Astrocyte (in vitro differentiated cells and primary cell): ENCODE results near the gene ITM2C. TPM values are rescaled to one million over a fixed set of nuclear protein-coding genes. Genes with fewer than 3 reads are reported as not detected.

Experiments
- DNase-seq: peaks from one replicate; pipeline ENCODE4 v3.0.0-alpha.2; 2010; ENCODE audit warnings: low read depth
- FAIRE-seq: peaks from 2 replicates; lab custom pipeline; 2011; peaks lifted over from hg19 to GRCh38; lab: Jason Lieb, UNC
- H2AFZ ChIP-seq: 2 replicates; pipeline ENCODE4 v1.6.0; 2012; ENCODE audit warnings: low read depth, low read length, inconsistent platforms
- H3K27ac ChIP-seq: 2 replicates; pipeline ENCODE4 v1.5.1; 2011; ENCODE audit warnings: low read depth, low read length, inconsistent platforms
- H3K27me3 ChIP-seq: 2 replicates; pipeline ENCODE4 v1.6.0; 2011; ENCODE audit warnings: low read length, inconsistent platforms; ENCODE audit not compliant: insufficient read depth
- H3K36me3 ChIP-seq: 2 replicates; pipeline ENCODE4 v1.5.1; 2011; ENCODE audit warnings: low read length, inconsistent platforms; ENCODE audit not compliant: insufficient read depth
- H3K4me1 ChIP-seq: 2 replicates; pipeline ENCODE4 v1.5.1; 2011; ENCODE audit warnings: low read length, inconsistent platforms; ENCODE audit not compliant: insufficient read depth
- H3K4me2 ChIP-seq: 2 replicates; pipeline ENCODE4 v1.6.0; 2012; ENCODE audit warnings: low read length, inconsistent platforms
- H3K4me3 ChIP-seq: 2 replicates; pipeline ENCODE4 v1.5.1; 2011; ENCODE audit warnings: low read depth, mild to moderate bottlenecking, low read length, inconsistent platforms; ENCODE audit not compliant: insufficient read depth
- H3K79me2 ChIP-seq: 2 replicates; pipeline ENCODE4 v1.6.0; 2012; ENCODE audit warnings: mild to moderate bottlenecking, low read length, inconsistent platforms; ENCODE audit not compliant: insufficient read depth
- H3K9ac ChIP-seq: 2 replicates; pipeline ENCODE4 v1.6.0; 2012; ENCODE audit warnings: mild to moderate bottlenecking, low read length, inconsistent platforms
- H3K9me3 ChIP-seq: 2 replicates; pipeline ENCODE4 v1.5.1; 2012; ENCODE audit warnings: low read depth, mild to moderate bottlenecking, low read length, inconsistent platforms; ENCODE audit not compliant: insufficient read depth
- H4K20me1 ChIP-seq: 2 replicates; pipeline ENCODE4 v1.6.0; 2012; ENCODE audit warnings: low read length, inconsistent platforms; ENCODE audit not compliant: insufficient read depth
- H3K27ac Mint-ChIP-seq: one replicate; pipeline ENCODE4 v1.8.0; 2021; ENCODE audit warnings: mild to moderate bottlenecking, mixed read lengths; ENCODE audit not compliant: unreplicated experiment
- H3K27me3 Mint-ChIP-seq: one replicate; pipeline ENCODE4 v1.8.0; 2021; ENCODE audit warnings: low read depth, mixed read lengths; ENCODE audit not compliant: unreplicated experiment
- H3K36me3 Mint-ChIP-seq: one replicate; pipeline ENCODE4 v1.8.0; 2021; ENCODE audit warnings: low read depth, mixed read lengths; ENCODE audit not compliant: unreplicated experiment
- H3K4me1 Mint-ChIP-seq: one replicate; pipeline ENCODE4 v1.8.0; 2021; ENCODE audit warnings: low read depth, mixed read lengths; ENCODE audit not compliant: unreplicated experiment
- H3K4me3 Mint-ChIP-seq: one replicate; pipeline ENCODE4 v1.8.0; 2021; ENCODE audit warnings: mild to moderate bottlenecking, moderate library complexity, mixed read lengths; ENCODE audit not compliant: unreplicated experiment
- H3K9me3 Mint-ChIP-seq: one replicate; pipeline ENCODE4 v1.8.0; 2021; ENCODE audit warnings: mild to moderate bottlenecking, mixed read lengths; ENCODE audit not compliant: unreplicated experiment
- EZH2 ChIP-seq: IDR thresholded peaks from 2 replicates; pipeline ENCODE4 v1.6.1; 2012; ENCODE audit warnings: mild to moderate bottlenecking, low read length, inconsistent platforms; ENCODE audit not compliant: insufficient read depth
- total RNA-seq: library from RNA; stranded (reverse); gene quantifications from 2 replicates; pipeline ENCODE4 v1.2.1, GENCODE V29; 2021
- TF ChIP-seq, protein P1 (sequence below): IDR thresholded peaks from 2 replicates; pipeline ENCODE4 v1.5.1; 2011; ENCODE audit warnings: low read depth, mild to moderate bottlenecking, inconsistent platforms, low read length, moderate library complexity; ENCODE audit not compliant: insufficient read depth

Gene ITM2C
- total RNA-seq, 1 donor from 2014 or later, result 458 TPM

DNA sequence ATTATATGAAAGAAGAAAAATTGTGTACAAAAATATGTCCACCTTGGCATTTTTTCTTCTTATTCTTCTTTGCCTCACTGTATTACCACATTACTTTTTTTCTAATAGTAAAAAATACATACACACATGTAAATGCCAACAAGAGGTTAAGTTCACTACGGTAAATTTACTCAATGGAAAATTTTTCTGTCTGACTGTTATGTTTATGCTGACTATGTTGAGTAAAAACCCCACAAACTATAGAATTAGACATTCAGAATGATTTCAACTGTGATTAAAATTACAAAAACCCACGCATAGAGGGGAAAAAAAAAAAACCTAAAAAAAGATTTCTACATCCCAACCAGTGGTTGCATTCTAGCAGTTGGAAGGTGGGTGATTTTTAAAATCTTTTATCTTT lies 54.9 kb downstream of the ITM2C start:
- H3K4me2 ChIP-seq, result no peak overlapping the region
- no peaks in the 10 kb centered on the region for H3K4me1 ChIP-seq
- H3K9me3 Mint-ChIP-seq, result no peaks in the 10 kb centered on the region
- no peak overlapping the region for H3K27ac ChIP-seq
- DNase-seq (no peak), FAIRE-seq (no peak)
- H3K36me3 Mint-ChIP-seq, result no peaks in the 10 kb centered on the region
- H3K4me3 Mint-ChIP-seq, result no peak overlapping the region
- no peaks in the 10 kb centered on the region for H3K79me2 ChIP-seq
- H3K9me3 ChIP-seq, result no peaks in the 10 kb centered on the region
- peaks cover 5% of the 10 kb centered on the region for H3K27me3 ChIP-seq
- no peak overlapping the region for H3K27ac Mint-ChIP-seq
- H3K4me1 Mint-ChIP-seq, result peaks cover 3% of the 10 kb centered on the region
- H3K36me3 ChIP-seq, result no peaks in the 10 kb centered on the region
- peaks cover 20% of the 10 kb centered on the region for H3K27me3 Mint-ChIP-seq
- H2AFZ ChIP-seq, result no peak overlapping the region
- no peaks in the 10 kb centered on the region for H4K20me1 ChIP-seq
- no peak overlapping the region for H3K4me3 ChIP-seq
- no peak overlapping the region for H3K9ac ChIP-seq
- TF ChIP-seq EZH2, result no peak
- TF ChIP-seq, protein P1, sequence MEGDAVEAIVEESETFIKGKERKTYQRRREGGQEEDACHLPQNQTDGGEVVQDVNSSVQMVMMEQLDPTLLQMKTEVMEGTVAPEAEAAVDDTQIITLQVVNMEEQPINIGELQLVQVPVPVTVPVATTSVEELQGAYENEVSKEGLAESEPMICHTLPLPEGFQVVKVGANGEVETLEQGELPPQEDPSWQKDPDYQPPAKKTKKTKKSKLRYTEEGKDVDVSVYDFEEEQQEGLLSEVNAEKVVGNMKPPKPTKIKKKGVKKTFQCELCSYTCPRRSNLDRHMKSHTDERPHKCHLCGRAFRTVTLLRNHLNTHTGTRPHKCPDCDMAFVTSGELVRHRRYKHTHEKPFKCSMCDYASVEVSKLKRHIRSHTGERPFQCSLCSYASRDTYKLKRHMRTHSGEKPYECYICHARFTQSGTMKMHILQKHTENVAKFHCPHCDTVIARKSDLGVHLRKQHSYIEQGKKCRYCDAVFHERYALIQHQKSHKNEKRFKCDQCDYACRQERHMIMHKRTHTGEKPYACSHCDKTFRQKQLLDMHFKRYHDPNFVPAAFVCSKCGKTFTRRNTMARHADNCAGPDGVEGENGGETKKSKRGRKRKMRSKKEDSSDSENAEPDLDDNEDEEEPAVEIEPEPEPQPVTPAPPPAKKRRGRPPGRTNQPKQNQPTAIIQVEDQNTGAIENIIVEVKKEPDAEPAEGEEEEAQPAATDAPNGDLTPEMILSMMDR, result no peak

DNA sequence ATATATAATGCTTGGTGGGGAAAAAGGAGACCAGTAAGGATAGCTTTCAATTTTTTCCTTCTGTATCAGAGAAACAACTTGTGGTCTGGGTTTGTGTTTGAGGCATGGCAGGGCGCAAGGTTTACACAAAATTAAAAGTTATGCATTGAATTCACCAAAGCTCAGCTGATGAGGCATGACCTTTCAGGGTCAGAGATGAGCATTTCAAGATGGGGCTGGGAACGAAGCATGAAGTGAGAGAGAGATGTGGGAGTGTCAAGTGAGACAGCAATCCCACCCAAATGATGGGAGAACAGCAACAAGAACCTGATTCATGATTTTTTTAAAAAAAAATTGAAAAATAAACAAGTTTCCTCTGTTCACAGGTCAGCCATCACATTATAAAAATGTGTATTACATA lies 55.4 kb downstream of the ITM2C start:
- peaks cover 5% of the 10 kb centered on the region for H3K27me3 ChIP-seq
- H3K4me1 Mint-ChIP-seq, result peaks cover 3% of the 10 kb centered on the region
- H3K4me3 ChIP-seq, result no peak overlapping the region
- H3K79me2 ChIP-seq, result no peaks in the 10 kb centered on the region
- H3K9me3 Mint-ChIP-seq, result no peaks in the 10 kb centered on the region
- TF ChIP-seq, protein P1, result no peak
- TF ChIP-seq EZH2, result no peak
- no peaks in the 10 kb centered on the region for H3K4me1 ChIP-seq
- H3K27ac ChIP-seq, result no peak overlapping the region
- no peaks in the 10 kb centered on the region for H3K9me3 ChIP-seq
- no peaks in the 10 kb centered on the region for H4K20me1 ChIP-seq
- DNase-seq (no peak), FAIRE-seq (no peak)
- no peak overlapping the region for H3K9ac ChIP-seq
- H3K4me3 Mint-ChIP-seq, result no peak overlapping the region
- peaks cover 22% of the 10 kb centered on the region for H3K27me3 Mint-ChIP-seq
- H2AFZ ChIP-seq, result no peak overlapping the region
- no peak overlapping the region for H3K4me2 ChIP-seq
- H3K27ac Mint-ChIP-seq, result no peak overlapping the region
- H3K36me3 ChIP-seq, result no peaks in the 10 kb centered on the region
- no peaks in the 10 kb centered on the region for H3K36me3 Mint-ChIP-seq

DNA sequence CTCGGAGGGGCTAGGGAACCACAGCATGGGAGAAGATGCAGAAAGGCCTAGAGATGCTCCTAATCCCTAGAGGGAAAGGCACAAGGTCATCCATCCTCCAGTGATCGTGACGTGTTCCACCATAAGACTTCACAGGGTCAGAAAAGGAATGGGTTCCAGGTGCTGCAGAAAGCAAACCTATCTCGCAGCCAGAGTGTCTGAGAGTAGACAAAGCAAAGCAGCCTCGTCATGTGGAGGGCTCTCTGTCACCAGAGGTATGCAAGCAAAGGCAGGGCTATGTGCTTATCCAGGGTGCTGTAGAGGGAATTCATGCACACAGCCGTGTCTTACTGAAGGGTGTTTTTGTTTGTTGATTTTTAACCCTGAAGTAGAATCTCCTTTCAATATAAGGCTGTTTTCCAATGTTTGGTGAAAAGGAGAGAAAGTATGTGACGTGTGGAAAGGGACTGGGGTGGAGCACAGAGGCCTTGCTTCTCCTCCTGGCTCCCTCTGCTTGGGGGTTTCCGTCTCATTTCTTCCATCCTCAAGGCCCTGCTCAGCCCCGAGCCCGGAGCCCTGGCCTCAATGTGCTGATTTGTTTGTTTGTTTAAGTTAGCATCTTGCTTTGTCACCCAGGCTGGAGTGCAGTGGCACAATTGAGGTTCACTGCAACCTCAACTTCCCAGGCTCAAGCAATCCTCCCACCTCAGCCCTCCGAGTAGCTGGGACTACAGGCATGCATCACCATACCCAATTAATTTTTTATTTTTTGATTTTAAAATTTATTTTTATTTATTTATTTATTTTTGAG lies 57.3 kb downstream of the ITM2C start:
- no peak for TF ChIP-seq EZH2
- TF ChIP-seq, protein P1, result no peak
- no peak overlapping the region for H3K4me3 ChIP-seq
- no peaks in the 10 kb centered on the region for H3K36me3 ChIP-seq
- no peaks in the 10 kb centered on the region for H3K79me2 ChIP-seq
- peaks cover 21% of the 10 kb centered on the region for H3K27me3 Mint-ChIP-seq
- no peak overlapping the region for H3K4me3 Mint-ChIP-seq
- H3K9me3 Mint-ChIP-seq, result no peaks in the 10 kb centered on the region
- DNase-seq (no peak), FAIRE-seq (no peak)
- H3K27ac Mint-ChIP-seq, result no peak overlapping the region
- no peak overlapping the region for H3K4me2 ChIP-seq
- H3K4me1 ChIP-seq, result no peaks in the 10 kb centered on the region
- H3K4me1 Mint-ChIP-seq, result peaks cover 3% of the 10 kb centered on the region
- H3K27me3 ChIP-seq, result peaks cover 5% of the 10 kb centered on the region
- no peaks in the 10 kb centered on the region for H3K9me3 ChIP-seq
- no peak overlapping the region for H2AFZ ChIP-seq
- no peaks in the 10 kb centered on the region for H4K20me1 ChIP-seq
- H3K9ac ChIP-seq, result no peak overlapping the region
- H3K36me3 Mint-ChIP-seq, result no peaks in the 10 kb centered on the region
- H3K27ac ChIP-seq, result no peak overlapping the region
